ENCODE results near the gene TMEM175. TPM values are rescaled to one million over a fixed set of nuclear protein-coding genes. Genes with fewer than 3 reads are reported as not detected.

The TMEM175 gene
- total and polyA plus RNA-seq, 2 of the 13 experiments (the other 11 are each of a cell fraction or from before 2014, with no cell fraction given): 5.1 to 9.9 TPM

DNA sequence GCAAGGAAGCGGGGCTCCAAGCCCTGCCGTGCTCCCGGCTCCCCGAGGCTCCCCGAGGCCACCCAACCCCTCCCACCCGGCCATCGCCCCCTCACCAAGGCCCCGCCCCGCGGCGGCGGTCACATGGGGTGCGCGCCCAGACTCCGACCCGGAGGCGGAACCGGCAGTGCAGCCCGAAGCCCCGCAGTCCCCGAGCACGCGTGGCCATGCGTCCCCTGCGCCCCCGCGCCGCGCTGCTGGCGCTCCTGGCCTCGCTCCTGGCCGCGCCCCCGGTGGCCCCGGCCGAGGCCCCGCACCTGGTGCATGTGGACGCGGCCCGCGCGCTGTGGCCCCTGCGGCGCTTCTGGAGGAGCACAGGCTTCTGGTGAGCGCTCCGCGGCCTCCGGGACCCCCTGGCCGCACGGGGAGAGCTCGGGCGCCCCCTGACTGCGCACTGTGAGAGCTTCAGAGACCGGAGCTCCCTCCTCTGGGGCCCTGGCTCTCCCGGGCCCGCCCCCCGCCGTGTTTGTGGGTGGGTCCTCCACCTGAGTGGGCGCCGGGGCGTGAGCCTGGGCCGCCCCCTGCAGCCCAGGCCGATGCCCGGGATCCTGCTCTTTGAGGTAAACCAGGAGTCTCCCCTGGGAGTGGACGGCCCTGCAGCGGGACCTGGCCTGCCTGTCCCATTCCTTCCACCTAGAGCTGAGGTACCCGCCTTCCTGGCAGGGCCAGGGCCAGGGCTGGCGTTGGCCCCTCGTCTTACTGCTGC is 54.8 kb downstream of the TMEM175 start, which contains the start of gene IDUA (continued):
- TF ChIP-seq ZNF780A (CRISPR knock-in tag; IDR thresholded peaks at IDR 0.05) (no peak), SIN3A (IDR thresholded peaks at IDR 0.05; ENCODE audit: borderline replicate concordance, low read depth, low read length) (peak; percentile 45; the same call in 1 of the 2 replicates), DR1 (CRISPR knock-in tag; IDR thresholded peaks at IDR 0.05) (peak; percentile 45; the same call in 1 of the 2 replicates), PHF21A (CRISPR knock-in tag; IDR thresholded peaks at IDR 0.05) (peak; percentile 17), ZNF556 (CRISPR knock-in tag; IDR thresholded peaks at IDR 0.05; ENCODE audit: borderline replicate concordance) (peak; percentile 42; the same call in 1 of the 2 replicates), IRX3 (CRISPR knock-in tag; IDR thresholded peaks at IDR 0.05; ENCODE audit: borderline replicate concordance, low read depth) (peak; percentile 88; the same call in 1 of the 2 replicates), ZBTB38 (CRISPR knock-in tag; IDR thresholded peaks at IDR 0.05) (peak; percentile 55; the same call in 1 of the 2 replicates), ELF1 (CRISPR knock-in tag; IDR thresholded peaks at IDR 0.05) (no peak), ZNF777 (CRISPR knock-in tag; IDR thresholded peaks at IDR 0.05) (no peak; the same call in 1 of the 2 replicates), ZIK1 (CRISPR knock-in tag; IDR thresholded peaks at IDR 0.05; ENCODE audit: borderline replicate concordance, low read depth) (0 out of 2 replicates have a peak, but pooled peaks have one; percentile 23), SALL1 (CRISPR knock-in tag; IDR thresholded peaks at IDR 0.05) (peak; percentile 57; the same call in 1 of the 2 replicates), KDM4B (CRISPR knock-in tag; IDR thresholded peaks at IDR 0.05) (0 out of 2 replicates have a peak, but pooled peaks have one; percentile 61), PCBP1 (IDR thresholded peaks at IDR 0.05; ENCODE audit: borderline replicate concordance, low read depth, low read length) (0 out of 2 replicates have a peak, but pooled peaks have one; percentile 35), ZNF430 (CRISPR knock-in tag; IDR thresholded peaks at IDR 0.05) (peak; percentile 37; the same call in 1 of the 2 replicates), ZNF124 (CRISPR knock-in tag; IDR thresholded peaks at IDR 0.05) (no peak), MIER2 (CRISPR knock-in tag; IDR thresholded peaks at IDR 0.05) (no peak), ZNF501 (CRISPR knock-in tag; IDR thresholded peaks at IDR 0.05) (peak; percentile 65), ZSCAN20 (CRISPR knock-in tag; IDR thresholded peaks at IDR 0.05; ENCODE audit: borderline replicate concordance) (peak; percentile 62; the same call in 1 of the 2 replicates)
- TF ChIP-seq, protein P1, sequence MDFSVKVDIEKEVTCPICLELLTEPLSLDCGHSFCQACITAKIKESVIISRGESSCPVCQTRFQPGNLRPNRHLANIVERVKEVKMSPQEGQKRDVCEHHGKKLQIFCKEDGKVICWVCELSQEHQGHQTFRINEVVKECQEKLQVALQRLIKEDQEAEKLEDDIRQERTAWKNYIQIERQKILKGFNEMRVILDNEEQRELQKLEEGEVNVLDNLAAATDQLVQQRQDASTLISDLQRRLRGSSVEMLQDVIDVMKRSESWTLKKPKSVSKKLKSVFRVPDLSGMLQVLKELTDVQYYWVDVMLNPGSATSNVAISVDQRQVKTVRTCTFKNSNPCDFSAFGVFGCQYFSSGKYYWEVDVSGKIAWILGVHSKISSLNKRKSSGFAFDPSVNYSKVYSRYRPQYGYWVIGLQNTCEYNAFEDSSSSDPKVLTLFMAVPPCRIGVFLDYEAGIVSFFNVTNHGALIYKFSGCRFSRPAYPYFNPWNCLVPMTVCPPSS (IDR thresholded peaks at IDR 0.05): no peak
- TF ChIP-seq, protein P2, sequence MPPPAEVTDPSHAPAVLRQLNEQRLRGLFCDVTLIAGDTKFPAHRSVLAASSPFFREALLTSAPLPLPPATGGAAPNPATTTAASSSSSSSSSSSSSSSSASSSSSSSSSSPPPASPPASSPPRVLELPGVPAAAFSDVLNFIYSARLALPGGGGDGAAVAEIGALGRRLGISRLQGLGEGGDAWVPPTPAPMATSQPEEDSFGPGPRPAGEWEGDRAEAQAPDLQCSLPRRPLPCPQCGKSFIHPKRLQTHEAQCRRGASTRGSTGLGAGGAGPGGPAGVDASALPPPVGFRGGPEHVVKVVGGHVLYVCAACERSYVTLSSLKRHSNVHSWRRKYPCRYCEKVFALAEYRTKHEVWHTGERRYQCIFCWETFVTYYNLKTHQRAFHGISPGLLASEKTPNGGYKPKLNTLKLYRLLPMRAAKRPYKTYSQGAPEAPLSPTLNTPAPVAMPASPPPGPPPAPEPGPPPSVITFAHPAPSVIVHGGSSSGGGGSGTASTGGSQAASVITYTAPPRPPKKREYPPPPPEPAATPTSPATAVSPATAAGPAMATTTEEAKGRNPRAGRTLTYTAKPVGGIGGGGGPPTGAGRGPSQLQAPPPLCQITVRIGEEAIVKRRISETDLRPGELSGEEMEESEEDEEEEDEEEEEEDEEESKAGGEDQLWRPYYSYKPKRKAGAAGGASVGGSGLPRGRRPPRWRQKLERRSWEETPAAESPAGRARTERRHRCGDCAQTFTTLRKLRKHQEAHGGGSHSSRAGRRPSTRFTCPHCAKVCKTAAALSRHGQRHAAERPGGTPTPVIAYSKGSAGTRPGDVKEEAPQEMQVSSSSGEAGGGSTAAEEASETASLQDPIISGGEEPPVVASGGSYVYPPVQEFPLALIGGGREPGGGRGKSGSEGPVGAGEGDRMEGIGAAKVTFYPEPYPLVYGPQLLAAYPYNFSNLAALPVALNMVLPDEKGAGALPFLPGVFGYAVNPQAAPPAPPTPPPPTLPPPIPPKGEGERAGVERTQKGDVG (CRISPR knock-in tag; IDR thresholded peaks at IDR 0.05; ENCODE audit: borderline replicate concordance): no peak
- TF ChIP-seq, protein P3, sequence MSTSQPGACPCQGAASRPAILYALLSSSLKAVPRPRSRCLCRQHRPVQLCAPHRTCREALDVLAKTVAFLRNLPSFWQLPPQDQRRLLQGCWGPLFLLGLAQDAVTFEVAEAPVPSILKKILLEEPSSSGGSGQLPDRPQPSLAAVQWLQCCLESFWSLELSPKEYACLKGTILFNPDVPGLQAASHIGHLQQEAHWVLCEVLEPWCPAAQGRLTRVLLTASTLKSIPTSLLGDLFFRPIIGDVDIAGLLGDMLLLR (CRISPR knock-in tag; IDR thresholded peaks at IDR 0.05): peak; percentile 61; the same call in 1 of the 2 replicates
- TF ChIP-seq, protein P4, sequence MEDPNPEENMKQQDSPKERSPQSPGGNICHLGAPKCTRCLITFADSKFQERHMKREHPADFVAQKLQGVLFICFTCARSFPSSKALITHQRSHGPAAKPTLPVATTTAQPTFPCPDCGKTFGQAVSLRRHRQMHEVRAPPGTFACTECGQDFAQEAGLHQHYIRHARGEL (CRISPR knock-in tag; IDR thresholded peaks at IDR 0.05): 0 out of 2 replicates have a peak, but pooled peaks have one; percentile 77
- TF ChIP-seq, protein P5, sequence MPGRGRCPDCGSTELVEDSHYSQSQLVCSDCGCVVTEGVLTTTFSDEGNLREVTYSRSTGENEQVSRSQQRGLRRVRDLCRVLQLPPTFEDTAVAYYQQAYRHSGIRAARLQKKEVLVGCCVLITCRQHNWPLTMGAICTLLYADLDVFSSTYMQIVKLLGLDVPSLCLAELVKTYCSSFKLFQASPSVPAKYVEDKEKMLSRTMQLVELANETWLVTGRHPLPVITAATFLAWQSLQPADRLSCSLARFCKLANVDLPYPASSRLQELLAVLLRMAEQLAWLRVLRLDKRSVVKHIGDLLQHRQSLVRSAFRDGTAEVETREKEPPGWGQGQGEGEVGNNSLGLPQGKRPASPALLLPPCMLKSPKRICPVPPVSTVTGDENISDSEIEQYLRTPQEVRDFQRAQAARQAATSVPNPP (CRISPR knock-in tag; IDR thresholded peaks at IDR 0.05): peak; percentile 66; the same call in 1 of the 2 replicates

Measured in HepG2 (cell line).